Measurements from ENCODE around the gene POMGNT1. TPM values are rescaled to one million over a fixed set of nuclear protein-coding genes. Genes with fewer than 3 reads are reported as not detected.
"Not testable (repeated sequence)": the region's sequence is repeated elsewhere in the genome, so short reads cannot be mapped to it uniquely, and the experiment has no call there.

POMGNT1 gene
- 100 to 1,000 TPM in 1 of 4 donors, 10 to 100 TPM in 3; 73.5 to 100 (median 87.6) TPM for total RNA-seq
- 10 to 100 TPM; 63.1 to 89.5 (median 81.1) TPM for polyA plus RNA-seq
- long read RNA-seq, donor 1, transcript POMGNT1-201 (22 exons, 2,728 nt) = major isoform, 42 of 57 reads
- long read RNA-seq, donor 1, partial matches to known transcripts = 7 of 57 reads
- long read RNA-seq, donor 1, other reads (novel, unspliced or antisense) = 8 of 57 reads
- long read RNA-seq, donor 2, transcript POMGNT1-201 (22 exons, 2,728 nt) = major isoform, 76 of 106 reads
- long read RNA-seq, donor 2, partial matches to known transcripts = 8 of 106 reads
- long read RNA-seq, donor 2, other reads (novel, unspliced or antisense) = 22 of 106 reads

GRCh38 chr1:46197964-46198811, at the start of gene POMGNT1:
POMGNT1 (minus strand) TSS chr1:46198434; CDS start chr1:46197821, 613 bp downstream.
- Histone ChIP-seq H3K27me3 (ENCODE audit: insufficient read depth in 3 of 3, low read length in 2 of 3) (no peaks in the 10 kb centered on the region), H3K4me1 (peaks cover 27% of the 10 kb centered on the region)

DNA sequence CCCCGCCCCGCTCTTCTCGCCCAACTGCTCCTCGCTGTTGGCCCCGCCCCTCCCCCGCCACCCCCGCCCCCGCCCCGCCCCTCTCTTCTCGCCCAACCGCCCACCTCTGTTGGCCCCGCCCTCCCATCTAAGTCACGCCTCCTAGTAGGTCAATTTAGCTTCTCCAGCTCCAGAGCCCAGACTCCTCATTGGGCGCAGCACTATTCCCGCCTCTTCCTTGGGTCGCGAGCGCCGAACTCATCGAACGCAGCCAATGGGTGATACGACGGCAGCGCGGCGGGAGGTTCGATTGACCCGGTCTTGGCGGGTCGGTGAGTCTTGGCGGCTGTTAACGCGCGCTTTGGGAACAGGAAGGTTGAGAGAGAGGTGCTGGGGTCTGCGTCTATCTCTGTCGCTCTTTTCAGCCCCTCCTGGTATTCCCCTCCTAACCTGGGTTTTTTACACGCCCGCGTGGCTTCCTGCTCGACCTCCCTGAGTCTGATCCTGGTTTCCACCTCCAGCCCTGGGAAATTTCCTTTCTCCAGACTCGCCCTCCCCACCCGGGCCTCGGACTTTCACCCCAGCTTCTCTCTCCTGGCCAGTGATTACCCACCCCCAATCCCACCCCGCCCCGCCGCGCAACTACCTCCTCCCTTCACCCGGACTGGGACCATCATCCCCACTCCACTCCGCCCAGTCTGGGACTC, 49.3 kb upstream of the POMGNT1 start, which contains the start of gene RAD54L:
TSS of gene RAD54L (plus strand) at position 328 of the 686 bp plus-strand sequence. CDS start 643 bp downstream, outside the sequence.
- peak within 1 kb of the TSS; percentile 70 for H3K27ac ChIP-seq
- peak; percentile 98 to 99 for DNase-seq
- peak; percentile 97 to 98 (median 97) for ATAC-seq
- TF ChIP-seq, protein P1, sequence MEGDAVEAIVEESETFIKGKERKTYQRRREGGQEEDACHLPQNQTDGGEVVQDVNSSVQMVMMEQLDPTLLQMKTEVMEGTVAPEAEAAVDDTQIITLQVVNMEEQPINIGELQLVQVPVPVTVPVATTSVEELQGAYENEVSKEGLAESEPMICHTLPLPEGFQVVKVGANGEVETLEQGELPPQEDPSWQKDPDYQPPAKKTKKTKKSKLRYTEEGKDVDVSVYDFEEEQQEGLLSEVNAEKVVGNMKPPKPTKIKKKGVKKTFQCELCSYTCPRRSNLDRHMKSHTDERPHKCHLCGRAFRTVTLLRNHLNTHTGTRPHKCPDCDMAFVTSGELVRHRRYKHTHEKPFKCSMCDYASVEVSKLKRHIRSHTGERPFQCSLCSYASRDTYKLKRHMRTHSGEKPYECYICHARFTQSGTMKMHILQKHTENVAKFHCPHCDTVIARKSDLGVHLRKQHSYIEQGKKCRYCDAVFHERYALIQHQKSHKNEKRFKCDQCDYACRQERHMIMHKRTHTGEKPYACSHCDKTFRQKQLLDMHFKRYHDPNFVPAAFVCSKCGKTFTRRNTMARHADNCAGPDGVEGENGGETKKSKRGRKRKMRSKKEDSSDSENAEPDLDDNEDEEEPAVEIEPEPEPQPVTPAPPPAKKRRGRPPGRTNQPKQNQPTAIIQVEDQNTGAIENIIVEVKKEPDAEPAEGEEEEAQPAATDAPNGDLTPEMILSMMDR (IDR thresholded peaks at IDR 0.05) = no peak
- intact Hi-C loops (cut with DNase I) = loop anchor here in 1 of 2 donors (10.0 kb wide), 1 partner anchor 107 kb away; no protein-coding TSS in a partner anchor
- WGBS, 3 donors = 1% methylated on average over 36 to 48 of the region's 49 CpGs
- H3K4me3 ChIP-seq = peak within 1 kb of the TSS; percentile 75
- no peaks in the 10 kb centered on the region for H3K9me3 ChIP-seq
- no peaks in the 10 kb centered on the region for H3K4me1 ChIP-seq
- H3K36me3 ChIP-seq (ENCODE audit: insufficient read depth in 1 of 2, low read depth in 1 of 2) = no peaks in the 10 kb centered on the region
- no peaks in the 10 kb centered on the region for H3K27me3 ChIP-seq (ENCODE audit: insufficient read depth in 3 of 3, low read length in 2 of 3)

More at GRCh38 chr1:46197964-46198811, at the start of gene POMGNT1:
- Histone ChIP-seq H3K27ac (peak within 1 kb of the TSS; percentile 90), H3K4me3 (peak within 1 kb of the TSS; percentile 98), H3K36me3 (ENCODE audit: insufficient read depth in 1 of 2, low read depth in 1 of 2) (peaks cover 0 to 47% of the 10 kb centered on the region in 2 donors), H3K9me3 (no peaks in the 10 kb centered on the region)
- 0 to 1% (median 0%) methylated on average over 40 to 67 of the region's 67 CpGs for WGBS, 3 donors
- TF ChIP-seq, protein P1 (IDR thresholded peaks at IDR 0.05) = no peak
- intact Hi-C loops (cut with DNase I) = no loop called here
- peak; percentile 78 to 83 for DNase-seq
- ATAC-seq = peak; percentile 89 to 91 (median 90)

GRCh38 chr1:46246548-46247435, 48.6 kb upstream of the POMGNT1 start:
- H3K36me3 ChIP-seq (ENCODE audit: insufficient read depth in 1 of 2, low read depth in 1 of 2) = no peaks in the 10 kb centered on the region
- H3K27me3 ChIP-seq (ENCODE audit: insufficient read depth in 3 of 3, low read length in 2 of 3) = no peaks in the 10 kb centered on the region
- 3 to 4% (median 3%) methylated on average over 32 to 35 of the region's 35 CpGs for WGBS, 3 donors
- DNase-seq = peak; percentile 40 to 75
- peak overlapping the region; percentile 70 for H3K27ac ChIP-seq
- H3K4me3 ChIP-seq = peak overlapping the region; percentile 75
- ATAC-seq = peak in 3 of 4 donors; percentile 86 to 91 (median 89)
- no peaks in the 10 kb centered on the region for H3K9me3 ChIP-seq
- intact Hi-C loops (cut with DNase I) = loop anchor here in 1 of 2 donors (10.0 kb wide), 1 partner anchor 108 kb away; no protein-coding TSS in a partner anchor
- TF ChIP-seq, protein P1 (IDR thresholded peaks at IDR 0.05) = no peak
- no peaks in the 10 kb centered on the region for H3K4me1 ChIP-seq

DNA sequence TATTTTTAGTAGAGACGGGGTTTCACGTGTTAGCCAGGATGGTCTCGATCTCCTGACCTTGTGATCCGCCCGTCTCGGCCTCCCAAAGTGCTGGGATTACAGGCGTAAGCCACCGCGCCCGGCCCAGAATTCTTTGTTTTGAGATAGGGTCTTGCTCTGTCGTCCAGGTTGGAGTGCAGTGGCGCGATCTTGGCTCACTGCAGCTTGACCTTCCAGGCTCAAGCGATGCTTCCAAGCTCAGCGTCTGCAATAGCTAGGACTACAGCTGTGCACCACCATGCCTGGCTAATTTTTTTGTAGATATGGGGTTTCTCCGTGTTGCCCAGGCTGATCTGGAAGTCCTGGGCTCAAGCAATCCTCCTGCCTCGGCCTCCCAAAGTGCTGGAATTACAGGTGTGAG, 47.9 kb upstream of the POMGNT1 start:
- not testable (repeated sequence) for H3K4me1 ChIP-seq; H3K9me3 ChIP-seq; DNase-seq; ATAC-seq; H3K27me3 ChIP-seq (ENCODE audit: insufficient read depth in 3 of 3, low read length in 2 of 3); H3K27ac ChIP-seq; H3K4me3 ChIP-seq; H3K36me3 ChIP-seq (ENCODE audit: insufficient read depth in 1 of 2, low read depth in 1 of 2)
- intact Hi-C loops (cut with DNase I) = loop anchor here in 1 of 2 donors (10.0 kb wide), 1 partner anchor 109 kb away; no protein-coding TSS in a partner anchor
- WGBS, 3 donors = 91 to 93% (median 92%) methylated on average over 14 to 17 of the region's 17 CpGs
